ENCODE measurements around the gene SPECC1L.

DNA sequence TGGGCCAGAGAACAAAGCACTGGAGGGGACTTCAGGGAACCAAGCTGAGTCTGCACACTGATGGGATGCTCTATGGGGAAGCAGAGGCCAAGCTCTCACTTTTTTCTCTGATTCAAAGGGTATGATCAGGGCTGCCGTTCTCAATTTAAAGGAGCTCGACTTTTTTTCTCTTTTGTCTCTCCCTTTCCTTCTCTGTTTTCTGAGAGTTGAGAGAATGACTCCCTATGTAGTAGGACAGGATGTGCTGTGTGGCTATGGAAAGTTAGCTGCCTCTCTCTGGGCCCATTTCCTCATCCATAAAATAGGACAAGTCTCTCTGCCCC lies 164.7 kb downstream of the SPECC1L start:
- TF ChIP-seq, protein P1, sequence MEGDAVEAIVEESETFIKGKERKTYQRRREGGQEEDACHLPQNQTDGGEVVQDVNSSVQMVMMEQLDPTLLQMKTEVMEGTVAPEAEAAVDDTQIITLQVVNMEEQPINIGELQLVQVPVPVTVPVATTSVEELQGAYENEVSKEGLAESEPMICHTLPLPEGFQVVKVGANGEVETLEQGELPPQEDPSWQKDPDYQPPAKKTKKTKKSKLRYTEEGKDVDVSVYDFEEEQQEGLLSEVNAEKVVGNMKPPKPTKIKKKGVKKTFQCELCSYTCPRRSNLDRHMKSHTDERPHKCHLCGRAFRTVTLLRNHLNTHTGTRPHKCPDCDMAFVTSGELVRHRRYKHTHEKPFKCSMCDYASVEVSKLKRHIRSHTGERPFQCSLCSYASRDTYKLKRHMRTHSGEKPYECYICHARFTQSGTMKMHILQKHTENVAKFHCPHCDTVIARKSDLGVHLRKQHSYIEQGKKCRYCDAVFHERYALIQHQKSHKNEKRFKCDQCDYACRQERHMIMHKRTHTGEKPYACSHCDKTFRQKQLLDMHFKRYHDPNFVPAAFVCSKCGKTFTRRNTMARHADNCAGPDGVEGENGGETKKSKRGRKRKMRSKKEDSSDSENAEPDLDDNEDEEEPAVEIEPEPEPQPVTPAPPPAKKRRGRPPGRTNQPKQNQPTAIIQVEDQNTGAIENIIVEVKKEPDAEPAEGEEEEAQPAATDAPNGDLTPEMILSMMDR (IDR thresholded peaks at IDR 0.05) = no peak
- TF ChIP-seq POLR2A (IDR thresholded peaks at IDR 0.05) = no peak

Measured in uterus (tissue), 2 donors.